NCI-H524 (cell line): ENCODE measurements around the gene ABCB9.
"Not testable (repeated sequence)": the region's sequence is repeated elsewhere in the genome, so short reads cannot be mapped to it uniquely, and the experiment has no call there.

ENCODE experiments used
- DNase-seq, 2 experiments: peaks; one replicate each; lab custom pipeline; 2025; lab: John Stamatoyannopoulos, UW

ABCB9 gene

DNA sequence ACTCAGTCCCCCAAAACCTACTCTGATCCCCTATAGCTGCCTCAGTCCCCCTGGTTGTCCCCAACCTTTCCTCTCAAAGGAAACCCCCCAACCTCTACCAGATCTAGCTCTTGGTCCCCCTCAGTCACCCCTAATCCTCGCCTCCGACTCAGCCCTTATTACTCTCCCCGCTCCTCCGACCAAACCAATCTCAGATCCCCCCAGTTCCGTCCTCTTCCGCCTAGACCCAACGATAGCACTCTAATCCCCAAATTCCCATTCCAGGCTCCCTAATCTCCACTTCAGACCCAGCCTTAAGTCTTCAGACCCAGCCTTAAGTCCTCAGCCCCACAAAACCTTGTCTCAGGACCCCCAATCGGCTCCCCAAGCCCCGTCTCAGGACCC is 71.0 kb downstream of the ABCB9 start:
- peak in 1 of 2 experiments; percentile 20 for DNase-seq

DNA sequence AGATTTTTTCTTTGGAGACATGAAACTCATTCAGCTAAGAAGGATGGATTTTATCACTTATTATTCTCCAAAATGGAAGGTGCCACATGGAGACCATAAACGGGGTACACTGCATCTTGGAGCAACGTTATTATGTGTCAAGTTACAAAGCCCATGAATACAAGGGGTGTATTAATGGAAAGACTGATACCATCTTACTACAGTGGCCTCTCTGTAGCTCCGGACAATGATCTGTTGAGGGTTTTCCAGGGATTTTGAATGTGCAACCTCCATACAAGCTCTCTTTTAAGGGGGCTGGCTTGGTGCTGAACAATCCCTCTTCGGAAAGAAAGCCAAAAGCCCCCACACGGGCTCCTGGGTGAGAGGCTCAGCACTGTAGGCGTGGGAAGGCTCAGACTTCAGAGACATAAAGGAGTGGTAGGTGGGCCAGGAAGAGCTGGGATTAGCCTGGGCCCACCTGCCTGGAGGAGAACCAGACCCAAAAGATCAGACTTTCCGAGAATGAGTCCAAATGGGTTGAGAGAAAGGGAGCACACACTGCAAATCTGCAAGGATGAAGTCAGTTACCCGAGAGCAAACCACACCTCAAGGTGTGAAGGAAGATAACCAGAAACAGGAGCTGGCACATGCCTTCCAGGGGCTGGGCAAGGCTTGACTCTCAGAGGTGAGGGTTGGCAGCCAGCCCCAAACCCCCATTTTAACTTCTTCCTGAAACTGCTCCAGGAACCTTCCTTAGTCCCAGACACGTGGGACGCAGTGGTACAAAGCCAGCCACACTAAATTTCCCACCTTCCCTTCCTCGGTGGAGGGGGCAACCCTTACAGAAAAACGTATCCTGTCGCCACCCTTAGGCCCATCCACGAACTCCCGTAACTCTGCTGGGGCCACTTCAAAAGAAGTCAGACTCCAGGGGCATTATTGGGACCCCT is 71.8 kb downstream of the ABCB9 start:
- no peak for DNase-seq

DNA sequence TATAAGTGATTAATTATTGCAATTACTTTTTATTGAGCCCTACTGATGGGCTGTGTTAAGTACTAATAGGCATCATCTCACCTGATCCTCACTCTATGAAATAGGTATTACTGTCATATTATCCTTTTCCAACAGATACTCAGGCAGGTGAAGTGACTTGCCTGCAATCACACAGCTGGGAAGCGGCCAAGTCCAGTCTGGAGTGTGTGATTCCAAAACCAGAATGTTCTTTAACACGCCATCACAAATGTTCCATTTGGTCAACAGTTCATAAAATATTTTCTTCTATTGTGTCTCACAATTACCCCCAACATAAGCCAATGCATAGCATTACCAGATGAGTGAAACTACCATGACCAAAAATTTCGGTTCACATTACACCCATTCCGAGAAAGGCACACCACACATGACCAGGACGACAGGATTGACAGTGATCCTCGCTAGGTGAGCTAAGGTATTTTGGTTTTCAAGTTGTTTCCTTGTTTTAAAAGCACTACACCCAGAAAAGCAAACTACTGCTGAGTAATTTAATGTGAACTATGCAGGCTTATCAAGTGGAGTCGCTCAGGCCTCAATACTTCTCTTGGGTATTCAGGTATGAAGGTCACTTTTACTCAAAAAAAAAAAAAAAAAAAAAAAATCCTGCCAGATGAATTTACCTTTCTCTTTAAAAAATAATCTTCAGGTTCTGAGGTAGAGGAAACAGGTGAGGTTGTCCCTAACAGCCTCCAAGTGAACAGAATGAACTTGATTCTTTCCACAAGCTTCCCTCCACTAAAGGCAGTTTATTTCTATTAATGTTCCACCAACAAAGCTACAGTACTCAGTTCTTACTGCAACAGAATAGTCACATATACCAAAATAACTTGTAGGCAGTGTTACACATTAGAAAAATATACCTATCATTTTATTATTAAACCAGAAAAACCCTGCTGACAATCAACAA is 72.8 kb downstream of the ABCB9 start:
- no peak for DNase-seq

DNA sequence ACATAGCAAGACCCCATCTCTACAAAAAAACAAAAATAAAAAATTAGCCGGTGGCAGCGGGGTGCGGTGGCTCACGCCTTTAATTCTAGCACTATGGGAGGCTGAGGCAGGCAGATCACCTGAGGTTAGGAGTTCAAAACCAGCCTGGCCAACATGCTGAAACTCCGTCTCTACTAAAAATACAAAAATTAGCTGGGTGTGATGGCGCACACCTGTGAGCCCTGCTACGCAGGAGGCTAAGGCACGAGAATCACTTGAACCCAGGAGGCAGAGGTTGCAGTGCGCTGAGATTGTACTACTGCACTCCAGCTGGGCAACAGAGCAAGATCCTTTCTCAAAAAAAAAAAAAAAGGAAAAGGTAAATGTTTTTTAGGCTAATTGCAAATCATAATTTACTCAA is 73.5 kb downstream of the ABCB9 start:
- not testable (repeated sequence) for DNase-seq

DNA sequence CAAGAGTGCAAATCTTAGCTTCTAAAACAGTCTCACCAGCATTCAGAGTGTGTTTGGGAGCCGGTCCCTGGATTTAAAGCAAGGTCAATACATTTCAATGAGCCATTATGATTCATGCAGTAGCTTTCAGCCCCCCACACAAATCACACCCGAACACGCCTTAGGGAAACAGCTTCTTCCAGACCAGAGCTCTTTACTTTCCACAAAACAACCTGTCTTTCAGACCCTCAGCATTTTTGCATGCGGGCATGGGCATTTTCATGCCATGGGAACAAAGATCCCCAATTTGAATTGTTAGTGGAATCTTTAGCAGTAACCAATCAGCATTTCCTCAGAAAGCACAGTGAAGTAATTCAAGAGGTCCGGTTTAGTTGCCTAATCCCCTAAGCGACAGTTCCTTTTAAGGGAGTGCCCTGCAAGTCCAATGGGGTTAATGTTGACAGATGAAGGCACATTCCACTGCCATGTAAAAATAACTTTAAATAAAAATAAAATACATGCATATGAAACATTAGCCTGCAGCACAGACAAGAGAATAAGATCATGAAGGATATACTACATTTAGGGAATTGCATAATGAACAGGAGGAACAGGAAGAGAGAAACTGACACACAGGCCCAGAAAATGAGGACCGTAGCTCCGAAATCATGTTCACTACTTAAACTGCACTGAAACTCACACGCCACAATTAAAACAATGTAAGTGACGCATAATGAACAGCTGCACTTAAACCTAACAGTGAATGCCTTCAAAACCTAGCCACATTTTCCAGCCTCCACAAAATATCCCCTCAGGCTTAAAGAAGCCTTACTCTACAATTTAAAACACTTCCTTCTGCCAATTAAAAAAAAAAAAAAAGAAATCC is 74.4 kb downstream of the ABCB9 start:
- DNase-seq, result peak in 1 of 2 experiments; percentile 10

DNA sequence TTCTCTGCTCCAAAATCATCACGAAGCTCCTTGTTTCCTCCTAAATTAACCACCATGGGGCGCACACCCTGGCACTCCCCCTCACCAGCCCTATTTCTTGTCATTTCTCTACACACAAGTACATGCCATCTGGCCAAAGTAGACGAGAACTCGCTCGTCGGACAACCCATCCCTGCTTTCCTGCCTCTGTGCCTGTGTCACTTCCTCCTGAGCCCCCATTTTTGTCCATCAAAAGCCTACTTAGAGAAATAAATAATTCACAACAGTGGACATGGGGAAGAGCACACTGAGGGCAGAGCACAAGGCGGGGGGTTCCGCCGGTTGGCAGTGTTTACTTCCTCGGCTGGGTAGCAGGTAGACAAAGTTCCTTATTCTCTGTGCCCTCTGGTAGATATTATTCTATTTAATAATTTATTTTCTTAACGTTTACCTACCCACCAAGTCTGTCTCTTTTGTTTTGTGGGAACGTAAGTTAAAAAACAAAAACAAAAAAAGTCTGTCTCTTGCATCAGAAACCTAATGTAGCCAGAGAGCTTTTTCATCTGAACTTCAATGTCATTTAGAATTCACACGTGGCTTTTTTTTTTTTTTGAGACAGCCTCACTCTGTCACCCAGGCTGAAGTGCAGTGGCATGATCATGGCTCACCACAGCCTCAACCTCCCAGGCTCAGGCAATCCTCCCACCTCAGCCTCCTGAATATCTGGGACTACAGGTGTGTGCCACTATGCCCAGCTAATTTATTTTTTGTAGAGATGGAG is 76.3 kb downstream of the ABCB9 start:
- peak; percentile 38 to 77 for DNase-seq

DNA sequence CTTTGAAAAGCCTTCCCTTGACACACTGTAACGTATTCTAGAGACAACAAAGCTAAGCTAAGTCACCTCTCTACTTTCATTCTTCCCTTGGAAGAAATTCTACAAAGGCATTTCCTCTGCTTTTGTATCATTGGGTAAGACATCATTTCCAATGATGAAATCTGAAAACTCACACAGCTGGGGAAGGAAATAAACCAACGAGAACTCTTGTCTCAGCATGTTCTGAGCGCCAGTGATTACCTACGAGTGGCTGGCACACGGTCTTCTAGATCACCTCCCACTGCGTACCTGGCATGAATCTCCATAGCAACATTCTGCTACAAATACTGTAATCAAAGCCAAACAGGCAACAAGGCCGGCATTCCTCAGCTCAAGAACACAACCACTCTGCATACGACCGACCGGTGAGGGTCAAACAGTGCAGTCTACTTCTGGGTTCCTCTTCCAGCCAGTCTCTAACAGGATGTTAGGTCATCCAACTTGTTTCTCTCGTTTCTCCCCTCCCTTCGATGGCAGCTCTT is 78.0 kb downstream of the ABCB9 start:
- no peak for DNase-seq

DNA sequence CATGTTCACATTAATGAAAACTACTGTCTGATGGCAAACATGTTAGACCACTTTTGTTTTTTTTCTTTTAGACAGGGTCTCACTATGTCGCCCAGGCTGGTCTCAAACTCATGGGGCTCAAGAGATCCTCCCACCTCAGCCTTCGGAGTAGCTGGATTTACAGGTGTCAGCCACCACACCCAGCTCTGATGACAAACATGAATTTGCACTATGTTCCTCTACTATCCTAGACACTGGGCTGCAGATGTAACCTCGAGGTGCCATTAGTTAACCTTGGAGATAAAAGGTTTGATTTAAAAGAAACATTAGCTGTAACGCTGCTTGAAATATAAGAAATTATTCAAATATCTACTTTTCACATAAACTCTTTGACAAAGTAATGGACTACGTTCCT is 78.4 kb downstream of the ABCB9 start:
- no peak for DNase-seq

DNA sequence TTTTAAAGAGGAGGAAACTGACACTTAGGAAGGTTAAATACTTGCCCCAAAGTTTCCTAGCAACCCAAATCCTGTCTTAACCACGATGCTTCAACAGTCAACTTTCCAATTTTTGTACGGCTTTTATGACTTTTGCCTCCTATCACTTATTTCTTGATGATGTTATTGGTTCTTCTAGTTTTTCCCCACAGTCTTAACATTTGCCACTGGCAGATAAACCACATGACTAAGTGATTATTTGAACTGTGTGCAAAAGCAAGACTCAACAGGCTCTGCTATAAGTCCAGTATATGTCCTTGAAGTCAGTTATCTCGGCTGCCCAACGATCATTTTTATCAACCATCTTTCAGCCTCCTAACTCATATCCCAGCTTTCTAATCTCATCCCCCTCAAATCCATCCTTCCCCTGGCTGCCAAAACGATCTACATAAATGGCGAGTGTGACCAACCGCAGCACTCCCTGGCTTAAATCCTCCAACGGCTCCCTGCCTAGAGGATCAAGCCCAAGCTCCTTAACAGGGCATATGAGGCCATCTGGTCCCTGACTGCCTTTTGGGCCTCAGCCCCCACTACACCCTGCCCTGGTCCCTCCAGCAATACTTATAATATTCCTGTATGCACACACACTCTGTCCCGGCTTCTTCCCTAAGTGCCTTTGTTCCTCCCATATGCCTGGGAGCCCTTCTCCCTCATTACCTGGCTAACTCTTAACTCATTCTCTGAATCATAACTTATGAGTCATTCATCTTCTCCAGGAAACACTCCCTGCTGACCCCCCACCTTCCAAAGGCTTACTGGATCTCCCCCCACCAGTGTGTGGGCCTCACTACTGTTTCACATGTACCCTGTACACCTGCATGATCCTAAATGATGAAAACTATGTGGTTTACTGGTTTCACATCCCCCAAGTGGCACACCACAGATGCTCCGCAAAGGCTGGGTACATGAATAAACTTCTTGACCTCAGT is 79.1 kb downstream of the ABCB9 start:
- DNase-seq, result peak; percentile 80 to 95

DNA sequence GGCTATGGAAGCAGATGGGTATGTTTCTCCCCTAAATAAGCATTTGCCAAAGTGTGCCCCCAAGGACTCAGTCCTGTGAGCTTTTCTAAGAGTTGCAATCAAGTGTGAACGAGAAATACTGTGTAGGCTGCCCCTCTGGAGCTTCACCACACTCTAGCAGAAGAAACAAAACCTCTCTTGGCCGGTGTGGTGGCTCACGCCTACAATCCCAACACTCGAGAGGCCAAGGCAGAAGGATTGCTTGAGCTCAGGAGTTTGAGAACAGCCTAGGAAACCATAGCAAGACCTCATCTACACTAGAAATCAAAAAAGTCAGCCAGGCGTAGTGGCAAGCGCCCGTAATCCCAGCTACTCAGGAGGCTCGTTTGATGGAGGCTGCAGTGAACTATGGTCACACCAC is 80.1 kb downstream of the ABCB9 start:
- no peak for DNase-seq

DNA sequence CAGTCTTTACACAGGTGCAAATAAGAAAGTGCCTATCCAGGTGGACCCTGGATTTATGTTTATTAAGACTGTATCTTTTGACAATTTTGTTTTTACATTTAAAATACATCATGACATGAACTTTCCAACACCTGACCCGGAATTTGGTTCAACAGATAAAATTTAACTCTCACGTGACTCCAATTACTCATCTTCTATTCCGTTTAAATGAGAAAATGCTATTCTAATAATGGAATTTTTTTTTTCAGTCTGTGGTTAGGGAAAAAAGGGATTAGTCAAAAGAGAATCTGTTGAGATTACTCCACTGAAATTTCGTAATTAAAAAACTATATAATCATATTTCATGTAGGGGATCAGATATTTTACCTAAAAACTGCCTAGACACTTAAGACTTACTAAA is 81.4 kb downstream of the ABCB9 start:
- no peak for DNase-seq

DNA sequence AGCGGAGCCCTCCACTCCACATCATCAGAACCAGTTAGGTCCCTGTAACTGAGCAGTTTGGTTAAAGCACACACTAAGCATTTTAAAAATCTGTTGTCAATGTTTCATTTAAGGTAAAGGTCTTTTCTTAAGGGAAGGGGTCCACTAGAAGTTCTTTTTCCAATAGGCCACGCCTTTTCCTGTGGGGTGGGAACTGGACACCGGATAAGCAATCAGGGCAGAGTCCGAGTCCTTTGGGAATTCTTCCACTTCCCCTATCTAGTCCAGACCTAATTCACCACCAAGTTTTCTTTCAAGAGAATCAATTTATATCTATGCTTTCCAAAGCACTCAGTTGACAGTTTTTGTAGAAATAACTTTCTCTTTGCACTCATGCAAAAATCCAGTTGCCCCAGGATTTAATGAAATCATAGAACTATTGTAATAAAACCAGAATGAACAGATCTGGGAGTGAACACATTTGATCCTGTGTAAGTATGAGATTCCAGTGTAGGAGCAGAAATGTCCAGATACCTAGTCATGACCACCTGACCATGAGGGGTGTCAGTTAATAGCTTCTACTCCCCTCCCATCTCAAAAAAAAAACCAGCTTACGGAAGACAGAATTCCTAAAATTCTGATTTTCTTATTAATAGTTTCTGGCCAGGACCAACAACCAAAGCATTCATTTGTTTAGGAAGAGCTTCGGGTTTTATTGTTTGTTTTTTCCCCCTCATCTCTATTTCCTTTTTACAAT is 82.0 kb downstream of the ABCB9 start:
- no peak for DNase-seq

DNA sequence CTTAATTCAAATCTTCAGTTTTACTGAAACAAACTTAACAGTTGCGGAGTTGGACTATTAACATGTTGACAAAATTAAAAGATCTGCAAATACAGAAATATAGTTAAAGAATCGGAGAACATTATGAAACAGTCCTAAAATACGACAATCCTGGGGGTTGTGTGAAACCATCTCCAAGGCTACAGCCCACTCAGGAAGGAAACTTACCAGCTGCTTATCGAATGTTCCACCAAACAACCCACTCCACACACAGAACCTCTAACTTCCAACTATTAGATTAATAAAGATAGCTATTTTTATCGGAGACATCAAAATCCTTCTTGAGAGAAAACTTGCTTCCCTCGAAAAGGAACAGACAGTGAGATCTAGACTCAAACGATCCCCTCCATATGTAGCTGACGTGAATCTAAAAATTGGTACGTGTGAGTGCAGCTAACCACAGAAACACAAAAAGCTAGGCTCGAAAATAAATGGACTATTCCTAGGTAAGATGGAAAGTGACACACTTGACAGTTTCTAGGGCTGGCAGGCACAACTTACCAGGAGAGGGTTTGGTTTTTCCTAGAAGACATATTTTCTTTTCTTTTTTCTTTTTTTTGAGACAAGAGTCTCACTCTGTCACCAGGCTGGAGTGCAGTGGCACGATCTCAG is 83.2 kb downstream of the ABCB9 start:
- DNase-seq, result no peak

DNA sequence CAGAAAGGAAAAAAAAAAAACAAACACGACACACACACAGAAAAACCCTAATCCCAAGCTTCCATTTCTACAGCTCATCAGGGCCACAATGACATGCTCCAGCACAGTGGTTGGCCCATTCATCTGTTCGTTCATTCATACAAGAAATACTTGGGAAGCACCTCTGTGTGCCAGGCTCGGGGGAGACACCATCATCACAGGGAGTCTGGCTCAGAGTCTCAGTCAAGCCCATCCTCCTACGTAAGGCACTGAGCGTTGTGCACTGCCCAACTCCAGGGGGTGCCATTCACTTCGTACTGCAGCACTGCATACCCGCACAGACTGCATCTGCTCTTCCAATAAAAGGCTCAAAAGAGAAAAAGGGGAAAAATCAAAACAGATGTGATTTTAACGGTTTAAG is 85.6 kb downstream of the ABCB9 start:
- DNase-seq, result no peak

DNA sequence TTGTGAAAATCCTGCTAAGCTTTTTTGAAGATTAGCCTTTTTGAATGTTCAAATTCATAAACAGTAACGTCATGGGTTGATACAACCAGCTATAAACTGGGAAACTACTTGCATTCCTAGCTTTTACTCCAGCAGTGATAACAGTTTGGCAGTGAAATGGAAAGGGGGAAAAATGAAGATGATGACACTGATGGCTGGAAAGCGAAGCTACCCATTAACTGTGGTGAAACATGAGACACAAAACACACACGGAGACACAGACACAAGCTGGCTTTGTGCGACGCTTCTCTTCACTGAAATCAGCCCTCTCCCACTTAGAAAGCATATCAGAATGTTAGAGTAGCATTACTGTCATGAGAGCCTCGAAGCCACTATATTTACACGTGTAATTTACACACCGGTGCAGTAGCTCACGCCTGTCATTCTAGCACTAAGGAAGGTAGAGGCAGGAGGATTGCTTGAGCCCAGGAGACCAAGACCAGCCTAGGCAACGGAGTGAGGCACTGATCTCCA is 86.1 kb downstream of the ABCB9 start:
- no peak for DNase-seq
